Endothelial cell (in vitro differentiated cells): Measurements from ENCODE around the gene PTX3. TPM values are rescaled to one million over a fixed set of nuclear protein-coding genes. Genes with fewer than 3 reads are reported as not detected.

Experiments
- DNase-seq: peaks from one replicate; pipeline ENCODE4 v3.0.0; 2021; ENCODE audit warnings: low spot score
- H3K27ac Mint-ChIP-seq: one replicate; pipeline ENCODE4 v1.8.0; 2021; ENCODE audit warnings: mixed read lengths, inconsistent platforms; ENCODE audit not compliant: unreplicated experiment
- H3K27me3 Mint-ChIP-seq: one replicate; pipeline ENCODE4 v1.8.0; 2021; ENCODE audit warnings: mild to moderate bottlenecking, moderate library complexity, mixed read lengths, inconsistent platforms; ENCODE audit not compliant: unreplicated experiment
- H3K36me3 Mint-ChIP-seq: one replicate; pipeline ENCODE4 v1.8.0; 2021; ENCODE audit warnings: mild to moderate bottlenecking, low read depth, mixed read lengths, inconsistent platforms; ENCODE audit not compliant: unreplicated experiment
- H3K4me1 Mint-ChIP-seq: one replicate; pipeline ENCODE4 v1.8.0; 2021; ENCODE audit warnings: mild to moderate bottlenecking, mixed read lengths, inconsistent platforms; ENCODE audit not compliant: unreplicated experiment
- H3K4me3 Mint-ChIP-seq: one replicate; pipeline ENCODE4 v1.8.0; 2021; ENCODE audit warnings: mild to moderate bottlenecking, mixed read lengths, inconsistent platforms; ENCODE audit not compliant: unreplicated experiment
- H3K9me3 Mint-ChIP-seq: one replicate; pipeline ENCODE4 v1.8.0; 2021; ENCODE audit warnings: mixed read lengths, inconsistent platforms; ENCODE audit not compliant: unreplicated experiment
- long read RNA-seq: library from polyadenylated mRNA; unstranded; transcript quantifications from one replicate; pipeline ENCODE4 v2.0.0, GENCODE V29; 2020; ENCODE audit not compliant: unreplicated experiment
- total RNA-seq: library from RNA; stranded (reverse); fragmentation: NEBNext Ultra II Directional; extraction: Animal tissue kit (Norgen Biotek cat#: 25700); gene quantifications from one replicate; pipeline ENCODE4 v1.2.1, GENCODE V29; 2021; ENCODE audit not compliant: unreplicated experiment
- TF ChIP-seq, protein P1 (sequence below): fragments of 200-600 bp; sonication (generic); IDR thresholded peaks from one replicate; pipeline ENCODE4 v1.5.0; 2021; ENCODE audit warnings: antibody characterized with exemption; ENCODE audit not compliant: unreplicated experiment

Gene PTX3
- 0.13 TPM for total RNA-seq
- long read RNA-seq: 0 reads

DNA sequence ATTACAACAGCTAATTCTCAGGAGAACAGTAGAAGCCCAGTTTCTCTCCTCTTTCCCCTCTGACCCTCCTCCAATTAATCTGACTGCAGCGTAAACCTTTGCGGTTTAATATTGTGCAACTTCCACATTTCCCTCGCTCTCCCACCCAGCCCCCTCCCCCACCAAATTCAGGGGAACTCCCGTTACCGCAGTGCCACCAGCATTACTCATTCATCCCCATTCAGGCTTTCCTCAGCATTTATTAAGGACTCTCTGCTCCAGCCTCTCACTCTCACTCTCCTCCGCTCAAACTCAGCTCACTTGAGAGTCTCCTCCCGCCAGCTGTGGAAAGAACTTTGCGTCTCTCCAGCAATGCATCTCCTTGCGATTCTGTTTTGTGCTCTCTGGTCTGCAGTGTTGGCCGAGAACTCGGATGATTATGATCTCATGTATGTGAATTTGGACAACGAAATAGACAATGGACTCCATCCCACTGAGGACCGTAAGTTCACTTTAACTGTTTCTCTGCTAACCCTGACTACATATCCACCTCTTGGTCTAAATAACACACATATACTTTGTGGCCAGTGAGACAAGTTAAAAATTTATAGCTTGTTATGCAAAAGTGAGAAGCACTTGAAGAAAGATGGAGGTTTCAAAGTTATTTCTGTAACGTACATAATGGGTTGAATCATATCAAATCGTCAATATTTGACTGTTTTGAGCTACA, at the start of gene PTX3:
Gene PTX3 (plus strand): TSS at position 268 of the 709 bp plus-strand sequence. CDS start 84 bp downstream, at position 352.
- Mint-ChIP-seq H3K4me1 (peaks cover 16% of the 10 kb centered on the region), H3K9me3 (no peaks in the 10 kb centered on the region), H3K27me3 (peaks cover 3% of the 10 kb centered on the region), H3K4me3 (peak within 1 kb of the TSS; percentile 89), H3K27ac (no peak within 1 kb of the TSS), H3K36me3 (peaks cover 3% of the 10 kb centered on the region)
- peak; percentile 6 for DNase-seq
- TF ChIP-seq, protein P1, sequence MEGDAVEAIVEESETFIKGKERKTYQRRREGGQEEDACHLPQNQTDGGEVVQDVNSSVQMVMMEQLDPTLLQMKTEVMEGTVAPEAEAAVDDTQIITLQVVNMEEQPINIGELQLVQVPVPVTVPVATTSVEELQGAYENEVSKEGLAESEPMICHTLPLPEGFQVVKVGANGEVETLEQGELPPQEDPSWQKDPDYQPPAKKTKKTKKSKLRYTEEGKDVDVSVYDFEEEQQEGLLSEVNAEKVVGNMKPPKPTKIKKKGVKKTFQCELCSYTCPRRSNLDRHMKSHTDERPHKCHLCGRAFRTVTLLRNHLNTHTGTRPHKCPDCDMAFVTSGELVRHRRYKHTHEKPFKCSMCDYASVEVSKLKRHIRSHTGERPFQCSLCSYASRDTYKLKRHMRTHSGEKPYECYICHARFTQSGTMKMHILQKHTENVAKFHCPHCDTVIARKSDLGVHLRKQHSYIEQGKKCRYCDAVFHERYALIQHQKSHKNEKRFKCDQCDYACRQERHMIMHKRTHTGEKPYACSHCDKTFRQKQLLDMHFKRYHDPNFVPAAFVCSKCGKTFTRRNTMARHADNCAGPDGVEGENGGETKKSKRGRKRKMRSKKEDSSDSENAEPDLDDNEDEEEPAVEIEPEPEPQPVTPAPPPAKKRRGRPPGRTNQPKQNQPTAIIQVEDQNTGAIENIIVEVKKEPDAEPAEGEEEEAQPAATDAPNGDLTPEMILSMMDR: no peak

GRCh38 chr3:157387708-157388435, 48.8 kb upstream of the PTX3 start:
- no peaks in the 10 kb centered on the region for H3K4me1 Mint-ChIP-seq
- no peak for DNase-seq
- no peaks in the 10 kb centered on the region for H3K36me3 Mint-ChIP-seq
- no peaks in the 10 kb centered on the region for H3K27me3 Mint-ChIP-seq
- TF ChIP-seq, protein P1: no peak
- no peaks in the 10 kb centered on the region for H3K9me3 Mint-ChIP-seq
- H3K27ac Mint-ChIP-seq: no peak overlapping the region
- H3K4me3 Mint-ChIP-seq: no peak overlapping the region

DNA sequence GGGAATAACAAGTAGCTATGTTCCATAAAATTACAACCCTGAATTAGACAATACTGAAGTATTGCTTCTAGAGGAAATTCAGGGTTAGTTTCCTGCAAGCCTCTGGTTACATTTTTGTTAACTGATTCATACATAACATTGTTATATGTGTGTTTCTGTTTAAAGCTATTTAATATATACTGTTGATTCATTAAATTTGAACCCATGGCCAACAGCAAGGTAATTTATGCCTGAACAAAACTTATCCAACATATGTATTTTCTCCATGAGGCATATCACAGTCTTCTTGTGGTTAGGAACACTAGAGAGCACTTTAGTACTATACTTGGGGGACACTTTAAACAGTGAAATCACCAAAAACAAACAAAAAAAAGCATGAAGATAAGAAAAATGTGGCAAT, 47.7 kb upstream of the PTX3 start:
- Mint-ChIP-seq H3K27me3 (no peaks in the 10 kb centered on the region), H3K4me3 (no peak overlapping the region), H3K36me3 (no peaks in the 10 kb centered on the region), H3K4me1 (no peaks in the 10 kb centered on the region), H3K9me3 (no peaks in the 10 kb centered on the region), H3K27ac (no peak overlapping the region)
- DNase-seq: no peak
- TF ChIP-seq, protein P1: no peak

DNA sequence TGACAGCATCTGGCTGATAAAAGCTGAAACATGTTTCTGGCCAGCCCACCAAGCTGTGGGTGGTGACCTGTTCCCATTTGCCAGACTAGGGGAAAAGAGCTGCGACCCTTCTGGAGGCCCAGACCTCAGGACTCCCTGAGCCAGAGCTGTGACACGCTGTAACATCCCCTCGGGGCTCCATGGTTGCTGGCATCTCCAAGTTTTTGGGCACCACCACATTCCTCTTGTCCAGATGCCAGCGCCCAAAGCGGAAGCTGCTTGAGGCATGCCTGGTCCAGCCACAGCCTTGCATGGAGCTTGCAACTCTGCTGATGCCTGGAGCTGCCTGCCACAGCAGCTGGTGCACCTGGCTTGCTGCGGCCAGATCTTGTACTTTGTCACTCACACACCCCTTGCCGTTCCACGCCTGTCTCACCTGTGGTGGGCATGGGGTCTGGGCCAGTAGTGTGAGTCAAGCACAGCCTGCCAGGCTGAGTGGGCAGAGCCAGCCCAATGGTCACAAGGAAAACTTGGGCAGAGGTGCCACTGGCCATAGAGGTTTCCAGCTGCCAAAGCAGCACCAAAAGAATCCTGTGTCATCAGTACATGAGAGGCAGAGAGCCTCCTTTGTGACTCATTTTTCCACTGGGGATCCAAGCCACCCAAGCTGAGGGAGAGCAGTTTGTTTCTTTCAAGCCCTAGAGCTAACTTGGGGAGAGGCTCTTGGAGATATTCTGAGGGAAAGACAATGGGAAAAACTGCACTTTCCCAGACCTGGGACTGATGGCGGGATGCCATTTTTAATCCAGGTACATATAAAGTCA, 45.7 kb upstream of the PTX3 start:
- TF ChIP-seq, protein P1: no peak
- H3K27ac Mint-ChIP-seq: no peak overlapping the region
- no peaks in the 10 kb centered on the region for H3K9me3 Mint-ChIP-seq
- H3K36me3 Mint-ChIP-seq: no peaks in the 10 kb centered on the region
- DNase-seq: no peak
- H3K4me1 Mint-ChIP-seq: no peaks in the 10 kb centered on the region
- H3K27me3 Mint-ChIP-seq: no peaks in the 10 kb centered on the region
- no peak overlapping the region for H3K4me3 Mint-ChIP-seq
